ENCODE results near the gene HNRNPL.
A peak's percentile ranks its signal among the peaks of the same experiment; 100 is the strongest.

The HNRNPL gene

GRCh38 chr19:38845374-38846024 lies 4.3 kb downstream of the HNRNPL start:
- no peak for DNase-seq (ENCODE audit: low read depth in 2 of 2)

- no peak for DNase-seq (ENCODE audit: low read depth in 2 of 2)
Measured at GRCh38 chr19:38844093-38844686, 5.6 kb downstream of the HNRNPL start.

DNA sequence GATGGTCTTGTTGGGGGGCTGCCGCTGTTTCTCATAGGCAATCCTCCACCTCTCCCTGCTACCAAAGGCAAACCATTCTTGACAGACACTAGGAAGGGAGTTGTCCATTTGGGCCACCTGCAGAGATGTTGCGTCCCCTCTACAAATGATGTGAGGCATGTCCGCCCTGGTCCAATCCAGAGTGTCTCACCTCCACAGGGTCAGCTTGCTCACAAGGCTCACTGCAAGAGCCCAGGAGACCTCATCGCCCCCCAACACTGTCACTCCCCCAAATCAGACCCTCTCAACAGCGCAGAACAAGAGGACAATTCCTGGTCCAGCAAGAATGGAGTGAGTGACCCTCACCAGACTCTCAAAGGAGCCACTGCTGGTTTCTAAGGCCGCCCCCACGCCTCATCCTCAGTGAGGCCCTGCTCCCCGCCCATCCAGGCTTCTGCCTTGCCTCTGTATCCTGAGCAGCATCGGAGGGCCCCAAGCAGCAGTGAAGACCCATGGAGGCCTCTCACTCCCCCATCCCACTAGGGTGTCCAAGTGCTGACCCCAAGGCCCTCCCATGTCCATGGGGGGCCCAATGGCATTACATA lies 6.5 kb downstream of the HNRNPL start:
- DNase-seq (ENCODE audit: low read depth in 2 of 2), result no peak

DNA sequence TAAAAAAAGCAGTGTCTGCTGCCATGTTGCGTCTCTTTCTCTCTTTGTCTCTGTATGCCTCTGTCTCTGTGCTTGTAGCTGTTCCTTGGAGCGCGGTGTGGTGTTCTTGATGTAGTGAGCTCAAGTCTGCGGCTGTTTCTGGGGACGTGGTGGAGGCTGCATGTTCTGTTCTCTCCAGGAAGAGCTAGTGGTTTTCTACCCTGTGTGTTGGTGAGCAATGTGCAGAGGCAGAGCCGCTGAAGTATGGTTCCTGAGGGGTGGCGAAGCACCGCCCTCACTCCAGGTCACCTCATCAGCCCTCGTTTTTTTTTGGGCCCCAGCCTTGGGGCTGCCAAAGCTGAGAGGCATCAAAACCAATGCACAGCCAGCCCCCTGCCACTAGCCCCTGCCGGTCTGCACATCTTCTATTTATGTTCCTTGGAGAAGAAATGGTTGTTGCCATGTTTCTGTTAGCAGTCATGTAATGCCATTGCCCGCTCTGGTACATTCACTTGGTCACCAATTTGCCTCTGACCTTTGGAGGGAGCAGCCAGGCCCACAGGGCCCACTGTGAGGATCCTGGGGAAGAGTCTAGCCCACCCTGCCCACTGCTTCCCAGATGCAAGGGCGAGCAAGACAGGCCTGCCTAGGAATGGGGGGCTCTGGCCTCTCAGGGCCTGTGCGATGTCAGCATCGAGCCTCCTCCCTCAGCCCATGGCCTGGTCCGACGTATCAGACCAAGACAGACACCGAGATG lies 7.2 kb downstream of the HNRNPL start:
- DNase-seq (ENCODE audit: low read depth in 2 of 2), result peak; percentile 38 to 47

- no peak for DNase-seq (ENCODE audit: low read depth in 2 of 2)
Measured at GRCh38 chr19:38841787-38842438, 7.9 kb downstream of the HNRNPL start.

DNA sequence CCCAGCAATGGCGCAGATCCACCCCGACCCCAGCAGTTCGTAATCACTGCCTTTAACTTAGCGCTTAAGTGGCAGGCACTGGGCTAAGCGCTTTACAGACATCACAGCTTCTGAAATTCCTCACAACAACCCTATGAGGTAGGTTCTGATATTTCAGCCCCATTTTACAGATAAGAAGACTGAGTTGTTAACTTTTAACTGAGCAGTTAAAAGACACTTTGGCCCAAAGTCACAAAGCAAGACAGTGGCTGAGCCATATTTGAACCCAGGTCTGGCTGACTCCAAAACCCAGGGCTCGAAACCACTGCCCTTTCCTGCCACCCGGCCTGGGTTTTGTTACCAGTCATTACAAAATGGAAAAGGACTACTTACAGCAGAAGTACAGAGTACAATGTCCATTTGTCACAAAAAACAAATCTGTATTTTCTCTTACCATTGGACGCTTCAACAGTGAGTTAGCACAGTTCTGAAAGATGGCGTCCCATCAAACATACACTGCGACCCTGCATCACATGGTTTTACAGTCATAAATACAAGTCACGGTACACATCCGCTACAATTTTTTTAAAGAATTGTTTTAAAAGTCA lies 8.5 kb downstream of the HNRNPL start:
- no peak for DNase-seq (ENCODE audit: low read depth in 2 of 2)

GRCh38 chr19:38840583-38840968 lies 9.2 kb downstream of the HNRNPL start:
- no peak for DNase-seq (ENCODE audit: low read depth in 2 of 2)

GRCh38 chr19:38839816-38840582 lies 9.8 kb downstream of the HNRNPL start:
- DNase-seq (ENCODE audit: low read depth in 2 of 2), result no peak

DNA sequence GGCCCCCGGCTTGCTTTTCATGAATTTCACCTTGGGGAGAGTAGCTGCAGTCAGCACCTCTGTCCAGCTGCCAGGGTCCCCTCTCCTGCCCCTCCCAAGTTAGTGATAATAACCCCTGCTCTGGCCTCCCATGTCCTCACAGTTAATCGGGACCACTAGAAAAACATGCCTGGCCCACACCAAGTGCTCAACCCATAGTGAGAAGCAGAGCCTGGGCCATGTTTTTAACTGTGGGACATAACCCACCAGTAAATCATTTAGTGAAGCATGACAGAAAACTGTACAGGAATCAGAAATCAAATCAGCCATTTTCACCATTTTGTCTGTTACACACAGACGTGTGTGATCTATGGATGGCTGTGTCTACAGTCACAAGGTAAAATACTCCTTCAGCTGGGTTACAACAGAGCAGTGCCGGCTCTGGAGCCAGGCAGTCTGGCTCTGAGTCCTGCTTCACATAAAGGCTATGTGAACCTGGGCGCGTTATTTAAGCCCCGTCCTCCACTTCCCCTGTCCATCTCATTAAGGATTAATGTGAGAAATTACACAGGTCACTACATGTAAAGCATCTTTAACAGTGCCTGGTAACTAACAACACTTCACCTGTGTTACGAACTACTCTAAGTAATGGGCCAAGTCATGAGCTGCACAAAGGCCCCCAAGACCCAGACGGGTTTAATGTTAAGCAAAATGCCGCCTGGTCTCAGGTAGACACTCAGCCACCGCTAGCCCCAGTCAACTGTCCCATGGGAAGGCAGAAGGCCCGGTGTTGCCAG lies 10.6 kb downstream of the HNRNPL start:
- no peak for DNase-seq (ENCODE audit: low read depth in 2 of 2)

DNA sequence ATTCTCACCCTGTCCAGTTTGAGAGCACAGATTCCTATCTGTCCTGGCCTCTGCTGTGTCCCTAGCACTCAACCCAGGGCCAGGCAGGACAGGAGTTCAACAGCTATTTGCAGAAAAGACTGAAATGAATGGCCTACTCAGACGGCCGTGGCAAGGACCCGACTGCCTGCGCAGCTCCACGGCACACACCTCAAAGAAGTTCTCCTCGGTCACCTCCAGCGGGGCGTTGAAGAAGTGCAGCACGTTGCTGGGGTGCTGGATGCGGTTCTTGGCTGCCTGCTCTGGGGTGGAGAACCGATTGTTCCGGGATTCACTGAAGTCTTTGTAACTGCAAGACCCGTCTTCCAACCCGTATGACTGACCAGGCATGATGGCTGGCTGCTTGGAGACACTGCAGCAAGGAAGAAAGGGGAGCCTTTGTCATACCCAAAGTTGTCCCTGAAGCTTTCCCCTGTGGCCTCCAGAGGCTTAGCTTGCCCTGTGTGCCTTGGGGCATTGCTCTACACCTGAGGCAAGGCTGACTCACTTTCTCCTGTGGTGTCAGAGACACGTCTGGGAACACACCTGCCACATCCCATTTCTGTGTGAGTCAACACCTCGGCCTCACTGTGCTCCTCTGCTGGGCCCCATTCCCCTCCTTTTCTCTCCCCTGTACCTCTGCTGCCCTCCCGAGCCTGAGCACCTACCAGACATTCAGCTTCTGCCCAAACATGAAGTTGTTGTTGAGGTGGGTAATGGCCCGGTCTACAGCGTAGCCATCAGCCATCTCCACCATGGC lies 11.4 kb downstream of the HNRNPL start:
- peak; percentile 62 to 67 for DNase-seq (ENCODE audit: low read depth in 2 of 2)

- no peak for DNase-seq (ENCODE audit: low read depth in 2 of 2)
Measured at GRCh38 chr19:38837656-38838121, 12.1 kb downstream of the HNRNPL start.

DNA sequence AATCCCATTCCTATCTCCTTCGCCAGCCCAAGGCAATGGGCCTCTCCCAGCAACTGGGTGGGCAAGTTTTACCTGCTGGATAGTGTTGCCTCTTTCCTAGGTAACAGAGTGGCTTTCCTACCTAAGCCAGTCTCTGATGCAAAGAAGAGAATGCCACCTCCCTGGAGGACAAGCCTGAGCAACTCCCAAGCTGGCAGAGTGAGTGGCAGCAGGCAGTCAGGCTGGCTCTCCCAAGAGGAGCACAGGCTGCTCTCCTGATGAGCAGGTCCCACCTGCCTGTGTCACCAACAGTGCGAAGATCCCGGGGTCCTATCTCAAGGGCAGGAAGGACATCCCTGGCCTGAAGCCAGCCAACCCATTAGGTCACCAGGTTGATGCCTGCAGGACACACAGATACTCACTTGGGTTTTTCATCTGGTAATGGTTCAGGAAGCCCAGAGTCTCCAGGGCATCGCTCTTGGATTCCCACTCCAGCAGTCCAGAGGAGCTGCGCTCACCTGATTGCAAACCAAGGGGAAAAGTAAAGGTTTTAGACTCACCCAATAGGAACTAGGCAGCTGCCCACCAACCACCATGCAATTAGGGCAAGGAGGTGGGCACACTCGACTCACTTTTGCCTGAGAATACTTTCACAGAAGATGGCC lies 12.7 kb downstream of the HNRNPL start:
- DNase-seq (ENCODE audit: low read depth in 2 of 2), result no peak

DNA sequence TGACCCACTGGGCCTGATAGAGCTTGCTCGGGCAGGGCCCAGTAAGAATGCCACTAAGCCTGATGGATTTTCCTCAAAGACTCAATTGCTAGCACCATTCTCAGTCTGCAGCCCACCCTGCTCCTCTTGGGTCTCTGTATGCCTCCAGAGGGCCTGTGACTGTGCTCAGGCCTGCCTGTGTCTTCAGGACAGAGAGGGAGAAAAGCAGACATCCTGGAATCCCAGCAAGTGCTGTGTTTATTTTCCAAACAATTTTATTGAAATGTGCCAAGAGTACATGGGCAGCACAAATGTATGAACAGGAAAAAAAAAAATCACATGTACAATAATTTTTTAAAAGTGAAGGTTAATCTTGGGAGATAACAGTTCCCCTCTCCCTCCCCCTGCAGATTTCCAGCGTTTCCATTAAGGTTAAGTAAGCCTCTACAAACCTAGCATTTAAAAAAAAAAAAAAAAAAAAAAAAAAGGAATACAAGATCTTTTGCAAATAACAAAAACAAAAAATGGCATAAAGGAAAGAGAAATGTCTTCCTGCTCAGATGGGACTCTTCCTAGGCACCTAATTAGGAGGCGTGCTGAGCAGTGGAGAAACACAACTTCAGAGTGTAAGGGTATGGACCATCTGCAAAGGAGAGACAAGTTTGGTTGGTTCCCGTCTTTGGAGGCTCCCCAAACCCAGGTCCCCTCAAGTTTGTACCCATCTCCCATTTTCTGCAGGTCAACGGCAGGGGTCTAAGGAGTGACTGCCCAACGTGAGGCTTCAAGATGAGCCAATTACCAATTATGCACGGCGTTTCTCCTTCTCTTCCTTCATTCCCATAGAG lies 13.4 kb downstream of the HNRNPL start:
- DNase-seq (ENCODE audit: low read depth in 2 of 2), result no peak

- no peak for DNase-seq (ENCODE audit: low read depth in 2 of 2)
Measured at GRCh38 chr19:38834590-38834989, 15.2 kb downstream of the HNRNPL start.

DNA sequence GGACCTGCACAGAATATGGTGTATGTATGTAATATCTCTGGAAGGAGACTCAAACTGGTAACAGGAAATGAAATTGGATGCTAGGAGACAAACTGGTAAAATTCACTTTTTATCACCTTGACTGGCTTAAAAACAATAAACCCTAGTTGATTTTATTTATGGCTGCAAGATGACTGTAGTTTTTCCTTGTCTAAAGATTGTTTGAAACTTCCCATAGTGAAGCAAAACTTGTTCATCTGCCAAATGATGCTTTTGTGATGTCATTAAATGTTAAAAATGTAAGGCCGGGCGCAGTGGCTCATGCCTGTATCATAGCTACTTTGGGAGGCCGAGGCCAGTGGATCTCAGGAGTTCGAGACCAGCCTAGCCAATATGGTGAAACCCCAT lies 15.7 kb downstream of the HNRNPL start:
- DNase-seq (ENCODE audit: low read depth in 2 of 2), result no peak

- no peak for DNase-seq (ENCODE audit: low read depth in 2 of 2)
Measured at GRCh38 chr19:38833092-38833425, 16.7 kb downstream of the HNRNPL start.

- no peak for DNase-seq (ENCODE audit: low read depth in 2 of 2)
Measured at GRCh38 chr19:38831142-38831605, 18.6 kb downstream of the HNRNPL start.

Data from stimulated activated CD4-positive, alpha-beta T cell treated with anti-CD3 and anti-CD28 coated beads, Interleukin-15, amount 100 ng/mL, for 48 hours (primary cell).